IPS DF 6.9 (cell line): ENCODE results near the gene MILR1.
"Not testable (repeated sequence)": the region's sequence is repeated elsewhere in the genome, so short reads cannot be mapped to it uniquely, and the experiment has no call there.

ENCODE experiments used
- DNase-seq: peaks from one replicate; pipeline ENCODE4 v3.0.0-alpha.2; 2013; ENCODE audit warnings: low read depth, low spot score
- H3K27ac ChIP-seq: one replicate; pipeline ENCODE4 v1.5.1; 2013; ENCODE audit warnings: low read length, control low read depth
- H3K27me3 ChIP-seq: 2 replicates; pipeline ENCODE4 v1.6.1; 2013; ENCODE audit warnings: mild to moderate bottlenecking, low read length; ENCODE audit not compliant: control insufficient read depth, insufficient read depth
- H3K36me3 ChIP-seq: 2 replicates; pipeline ENCODE4 v1.6.1; 2013; ENCODE audit warnings: low read length; ENCODE audit not compliant: control insufficient read depth, insufficient read depth
- H3K4me1 ChIP-seq: 2 replicates; pipeline ENCODE4 v1.6.1; 2013; ENCODE audit warnings: low read length; ENCODE audit not compliant: control insufficient read depth, insufficient read depth
- H3K4me3 ChIP-seq: 2 replicates; pipeline ENCODE4 v1.5.1; 2013; ENCODE audit warnings: mild to moderate bottlenecking, low read length
- H3K9me3 ChIP-seq: 2 replicates; pipeline ENCODE4 v1.6.1; 2013; ENCODE audit warnings: low read length, inconsistent platforms; ENCODE audit not compliant: control insufficient read depth, insufficient read depth
- WGBS: extraction: QIAGEN DNeasy Blood & Tissue Kit; methylation state at CpG from one replicate; pipeline ENCODE4 v1.1.7; 2013; ENCODE audit warnings: mixed read lengths, missing lambda C conversion rate; ENCODE audit not compliant: insufficient read length, insufficient coverage; 5-methylcytosine and 5-hydroxymethylcytosine counted together

MILR1 gene

GRCh38 chr17:64428406-64428805 lies 20.5 kb upstream of the MILR1 start:
- DNase-seq: no peak
- Histone ChIP-seq H3K27ac (no peak overlapping the region), H3K4me1 (no peaks in the 10 kb centered on the region), H3K36me3 (no peaks in the 10 kb centered on the region), H3K9me3 (no peaks in the 10 kb centered on the region), H3K27me3 (no peaks in the 10 kb centered on the region), H3K4me3 (no peak overlapping the region)
- WGBS: no CpG with 5 or more reads among the region's 1 CpG

GRCh38 chr17:64430036-64430435 lies 18.9 kb upstream of the MILR1 start:
- H3K36me3 ChIP-seq, H3K27me3 ChIP-seq, H3K9me3 ChIP-seq, DNase-seq, H3K4me3 ChIP-seq, H3K27ac ChIP-seq, H3K4me1 ChIP-seq: not testable (repeated sequence)
- no CpG with 5 or more reads among the region's 2 CpGs for WGBS

- H3K36me3 ChIP-seq: no peaks in the 10 kb centered on the region
- WGBS: no CpG with 5 or more reads among the region's 6 CpGs
- no peaks in the 10 kb centered on the region for H3K27me3 ChIP-seq
- H3K4me1 ChIP-seq: no peaks in the 10 kb centered on the region
- H3K9me3 ChIP-seq: no peaks in the 10 kb centered on the region; the same call in 1 of the 2 replicates
- H3K4me3 ChIP-seq: no peak overlapping the region
- no peak overlapping the region for H3K27ac ChIP-seq
- DNase-seq: no peak
Measured at GRCh38 chr17:64431534-64431933, 17.4 kb upstream of the MILR1 start.

- Histone ChIP-seq H3K27me3 (no peaks in the 10 kb centered on the region), H3K4me3 (no peak overlapping the region), H3K9me3 (peaks cover 6% of the 10 kb centered on the region), H3K27ac (no peak overlapping the region), H3K36me3 (no peaks in the 10 kb centered on the region), H3K4me1 (no peaks in the 10 kb centered on the region)
- DNase-seq: no peak
- WGBS: no CpG with 5 or more reads among the region's 5 CpGs
Measured at GRCh38 chr17:64437944-64438525, 10.9 kb upstream of the MILR1 start.

- H3K4me1 ChIP-seq, H3K27me3 ChIP-seq, DNase-seq, H3K27ac ChIP-seq, H3K4me3 ChIP-seq, H3K9me3 ChIP-seq, H3K36me3 ChIP-seq: not testable (repeated sequence)
- no CpG with 5 or more reads among the region's 1 CpG for WGBS
Measured at GRCh38 chr17:64439521-64439920, 9.4 kb upstream of the MILR1 start.

GRCh38 chr17:64439956-64440355 lies 9.0 kb upstream of the MILR1 start:
- H3K9me3 ChIP-seq: peaks cover 6% of the 10 kb centered on the region
- no peaks in the 10 kb centered on the region for H3K36me3 ChIP-seq
- H3K4me3 ChIP-seq: no peak overlapping the region
- no peak overlapping the region for H3K27ac ChIP-seq
- no peaks in the 10 kb centered on the region for H3K4me1 ChIP-seq
- no CpG with 5 or more reads among the region's 2 CpGs for WGBS
- no peaks in the 10 kb centered on the region for H3K27me3 ChIP-seq
- no peak for DNase-seq

- DNase-seq: no peak
- no peaks in the 10 kb centered on the region for H3K27me3 ChIP-seq
- H3K9me3 ChIP-seq: peaks cover 6% of the 10 kb centered on the region
- H3K36me3 ChIP-seq: no peaks in the 10 kb centered on the region
- H3K4me3 ChIP-seq: no peak overlapping the region
- no CpG with 5 or more reads among the region's 10 CpGs for WGBS
- H3K27ac ChIP-seq: no peak overlapping the region
- no peaks in the 10 kb centered on the region for H3K4me1 ChIP-seq
Measured at GRCh38 chr17:64441772-64442540, 7.0 kb upstream of the MILR1 start.

GRCh38 chr17:64442541-64442971 lies 6.4 kb upstream of the MILR1 start:
- no peak overlapping the region for H3K27ac ChIP-seq
- no peak for DNase-seq
- no peaks in the 10 kb centered on the region for H3K4me1 ChIP-seq
- no CpG with 5 or more reads among the region's 3 CpGs for WGBS
- peaks cover 6% of the 10 kb centered on the region for H3K9me3 ChIP-seq
- no peaks in the 10 kb centered on the region for H3K27me3 ChIP-seq
- H3K4me3 ChIP-seq: no peak overlapping the region
- H3K36me3 ChIP-seq: no peaks in the 10 kb centered on the region

GRCh38 chr17:64443086-64443760 lies 5.7 kb upstream of the MILR1 start:
- Histone ChIP-seq H3K27me3 (no peaks in the 10 kb centered on the region), H3K4me3 (no peak overlapping the region), H3K27ac (no peak overlapping the region), H3K4me1 (no peaks in the 10 kb centered on the region), H3K36me3 (no peaks in the 10 kb centered on the region), H3K9me3 (peaks cover 2% of the 10 kb centered on the region; the same call in 1 of the 2 replicates)
- no peak for DNase-seq
- no CpG with 5 or more reads among the region's 6 CpGs for WGBS

- H3K36me3 ChIP-seq: no peaks in the 10 kb centered on the region
- no CpG with 5 or more reads among the region's 1 CpG for WGBS
Measured at GRCh38 chr17:64447526-64447925, 1.4 kb upstream of the MILR1 start.

More at GRCh38 chr17:64447526-64447925, 1.4 kb upstream of the MILR1 start:
- Histone ChIP-seq H3K9me3 (no peaks in the 10 kb centered on the region), H3K27ac (no peak overlapping the region), H3K4me3 (no peak overlapping the region), H3K27me3 (no peaks in the 10 kb centered on the region), H3K4me1 (no peaks in the 10 kb centered on the region)
- DNase-seq: no peak
